Liver (tissue), 3 donors: ENCODE results near the gene PCYT1A.

Experiments
- GABPA ChIP-seq, 2 donors: IDR thresholded peaks in 1 of 2; conservative IDR thresholded peaks in 1 of 2; 2 replicates each; pipeline ENCODE4 v1.6.1; 2016; ENCODE audit warnings: antibody characterized with exemption in 2 of 2, mild to moderate bottlenecking in 1 of 2, moderate library complexity in 1 of 2
- JUND ChIP-seq, 2 donors: IDR thresholded peaks; 2 replicates each; pipeline ENCODE4 v1.6.1; 2016; ENCODE audit warnings: antibody characterized with exemption in 2 of 2
- RAD21 ChIP-seq, 2 donors: IDR thresholded peaks; 2 replicates each; pipeline ENCODE4 v1.6.1; 2016; ENCODE audit warnings: antibody characterized with exemption in 2 of 2, mild to moderate bottlenecking in 2 of 2
- RXRA ChIP-seq, 2 donors: IDR thresholded peaks; 2 replicates each; pipeline ENCODE4 v1.6.1; 2017 to 2018; ENCODE audit warnings: antibody characterized with exemption in 2 of 2, mild to moderate bottlenecking in 1 of 2
- SP1 ChIP-seq: IDR thresholded peaks from 2 replicates; pipeline ENCODE4 v1.6.1; 2018; ENCODE audit warnings: antibody characterized with exemption, mild to moderate bottlenecking
- TAF1 ChIP-seq: conservative IDR thresholded peaks from 2 replicates; pipeline ENCODE4 v1.6.1; 2016; ENCODE audit warnings: antibody characterized with exemption, mild to moderate bottlenecking
- TF ChIP-seq, protein P1 (sequence below): fragments of 150-350 bp; IDR thresholded peaks from 2 replicates; pipeline ENCODE4 v1.5.1; 2017; ENCODE audit warnings: improper control_type of control experiment, low read depth, low read length; ENCODE audit not compliant: missing input control
- TF ChIP-seq, protein P2 (sequence below): IDR thresholded peaks from 2 replicates; pipeline ENCODE4 v1.6.1; 2016; ENCODE audit warnings: antibody characterized with exemption
- donor health status: healthy.
- donor health status: healthy.

DNA sequence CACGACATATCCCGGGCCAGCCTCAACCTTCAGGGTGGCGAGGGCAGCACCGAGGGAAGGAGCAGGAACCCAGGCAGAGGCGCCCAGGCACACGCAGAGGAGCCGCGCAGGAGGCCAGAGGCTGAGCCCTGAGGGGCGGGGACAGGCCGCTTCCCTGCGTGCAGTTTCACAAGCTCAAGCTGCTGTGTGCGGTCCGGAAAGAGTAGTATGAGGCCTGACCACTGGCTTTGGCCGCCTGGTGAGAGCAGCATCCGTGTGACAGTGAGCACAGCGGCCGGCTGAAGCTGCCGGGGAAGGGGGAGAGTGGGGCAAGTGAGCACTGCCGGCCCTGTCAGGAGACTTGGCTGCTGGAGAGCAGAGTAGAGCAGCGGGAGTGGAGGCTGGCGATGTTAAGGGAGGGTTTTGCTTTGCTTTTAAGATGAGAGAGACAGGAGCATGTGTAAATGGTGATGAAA is 85.0 kb downstream of the PCYT1A start:
- TF ChIP-seq TAF1, result no peak
- TF ChIP-seq, protein P1, sequence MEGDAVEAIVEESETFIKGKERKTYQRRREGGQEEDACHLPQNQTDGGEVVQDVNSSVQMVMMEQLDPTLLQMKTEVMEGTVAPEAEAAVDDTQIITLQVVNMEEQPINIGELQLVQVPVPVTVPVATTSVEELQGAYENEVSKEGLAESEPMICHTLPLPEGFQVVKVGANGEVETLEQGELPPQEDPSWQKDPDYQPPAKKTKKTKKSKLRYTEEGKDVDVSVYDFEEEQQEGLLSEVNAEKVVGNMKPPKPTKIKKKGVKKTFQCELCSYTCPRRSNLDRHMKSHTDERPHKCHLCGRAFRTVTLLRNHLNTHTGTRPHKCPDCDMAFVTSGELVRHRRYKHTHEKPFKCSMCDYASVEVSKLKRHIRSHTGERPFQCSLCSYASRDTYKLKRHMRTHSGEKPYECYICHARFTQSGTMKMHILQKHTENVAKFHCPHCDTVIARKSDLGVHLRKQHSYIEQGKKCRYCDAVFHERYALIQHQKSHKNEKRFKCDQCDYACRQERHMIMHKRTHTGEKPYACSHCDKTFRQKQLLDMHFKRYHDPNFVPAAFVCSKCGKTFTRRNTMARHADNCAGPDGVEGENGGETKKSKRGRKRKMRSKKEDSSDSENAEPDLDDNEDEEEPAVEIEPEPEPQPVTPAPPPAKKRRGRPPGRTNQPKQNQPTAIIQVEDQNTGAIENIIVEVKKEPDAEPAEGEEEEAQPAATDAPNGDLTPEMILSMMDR, result no peak
- TF ChIP-seq, protein P2, sequence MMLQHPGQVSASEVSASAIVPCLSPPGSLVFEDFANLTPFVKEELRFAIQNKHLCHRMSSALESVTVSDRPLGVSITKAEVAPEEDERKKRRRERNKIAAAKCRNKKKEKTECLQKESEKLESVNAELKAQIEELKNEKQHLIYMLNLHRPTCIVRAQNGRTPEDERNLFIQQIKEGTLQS, result no peak
- no peak for TF ChIP-seq RAD21 (IDR thresholded peaks at IDR 0.05)
- TF ChIP-seq JUND (IDR thresholded peaks at IDR 0.05), result no peak
- TF ChIP-seq RXRA (IDR thresholded peaks at IDR 0.05), result no peak
- TF ChIP-seq SP1, result no peak
- TF ChIP-seq GABPA (IDR thresholded peaks at IDR 0.05 in 1 of 2, conservative IDR thresholded peaks at IDR 0.05 in 1 of 2), result no peak
